WERI-Rb-1 (cell line): ENCODE results near the gene SAMD7.

ENCODE experiments used
- DNase-seq: peaks from one replicate; pipeline ENCODE4 v3.0.0-alpha.2; 2020
- H3K27ac ChIP-seq: fragments of 250-450 bp; sonication (Bioruptor Pico); 2 replicates; pipeline ENCODE4 v1.5.1; 2020; ENCODE audit warnings: mild to moderate bottlenecking, moderate library complexity
- H3K27me3 ChIP-seq: fragments of 250-450 bp; sonication (Bioruptor Pico); 2 replicates; pipeline ENCODE4 v1.5.1; 2021; ENCODE audit warnings: mild to moderate bottlenecking, low read depth, moderate library complexity; ENCODE audit not compliant: insufficient read depth, severe bottlenecking
- H3K36me3 ChIP-seq: fragments of 250-450 bp; sonication (Bioruptor Pico); 2 replicates; pipeline ENCODE4 v1.5.1; 2020; ENCODE audit warnings: mild to moderate bottlenecking, moderate library complexity
- H3K4me3 ChIP-seq: 2 replicates; pipeline ENCODE4 v1.5.1; 2011; ENCODE audit warnings: low read depth, mild to moderate bottlenecking, control low read depth, low read length
- H3K9me3 ChIP-seq: fragments of 250-450 bp; sonication (Bioruptor Pico); 2 replicates; pipeline ENCODE4 v1.5.1; 2021; ENCODE audit warnings: mild to moderate bottlenecking, moderate library complexity; ENCODE audit not compliant: severe bottlenecking
- TF ChIP-seq, protein P1 (sequence below): IDR thresholded peaks from 2 replicates; pipeline ENCODE4 v1.5.1; 2011; ENCODE audit warnings: low read depth, mild to moderate bottlenecking, control low read depth, inconsistent platforms, low read length

SAMD7 gene

GRCh38 chr3:169968224-169968885, 57.0 kb downstream of the SAMD7 start:
- Histone ChIP-seq H3K4me3 (no peak overlapping the region), H3K27me3 (no peaks in the 10 kb centered on the region), H3K9me3 (no peaks in the 10 kb centered on the region), H3K36me3 (peaks cover 11% of the 10 kb centered on the region), H3K27ac (no peak overlapping the region)
- DNase-seq, result no peak
- TF ChIP-seq, protein P1, sequence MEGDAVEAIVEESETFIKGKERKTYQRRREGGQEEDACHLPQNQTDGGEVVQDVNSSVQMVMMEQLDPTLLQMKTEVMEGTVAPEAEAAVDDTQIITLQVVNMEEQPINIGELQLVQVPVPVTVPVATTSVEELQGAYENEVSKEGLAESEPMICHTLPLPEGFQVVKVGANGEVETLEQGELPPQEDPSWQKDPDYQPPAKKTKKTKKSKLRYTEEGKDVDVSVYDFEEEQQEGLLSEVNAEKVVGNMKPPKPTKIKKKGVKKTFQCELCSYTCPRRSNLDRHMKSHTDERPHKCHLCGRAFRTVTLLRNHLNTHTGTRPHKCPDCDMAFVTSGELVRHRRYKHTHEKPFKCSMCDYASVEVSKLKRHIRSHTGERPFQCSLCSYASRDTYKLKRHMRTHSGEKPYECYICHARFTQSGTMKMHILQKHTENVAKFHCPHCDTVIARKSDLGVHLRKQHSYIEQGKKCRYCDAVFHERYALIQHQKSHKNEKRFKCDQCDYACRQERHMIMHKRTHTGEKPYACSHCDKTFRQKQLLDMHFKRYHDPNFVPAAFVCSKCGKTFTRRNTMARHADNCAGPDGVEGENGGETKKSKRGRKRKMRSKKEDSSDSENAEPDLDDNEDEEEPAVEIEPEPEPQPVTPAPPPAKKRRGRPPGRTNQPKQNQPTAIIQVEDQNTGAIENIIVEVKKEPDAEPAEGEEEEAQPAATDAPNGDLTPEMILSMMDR, result no peak

DNA sequence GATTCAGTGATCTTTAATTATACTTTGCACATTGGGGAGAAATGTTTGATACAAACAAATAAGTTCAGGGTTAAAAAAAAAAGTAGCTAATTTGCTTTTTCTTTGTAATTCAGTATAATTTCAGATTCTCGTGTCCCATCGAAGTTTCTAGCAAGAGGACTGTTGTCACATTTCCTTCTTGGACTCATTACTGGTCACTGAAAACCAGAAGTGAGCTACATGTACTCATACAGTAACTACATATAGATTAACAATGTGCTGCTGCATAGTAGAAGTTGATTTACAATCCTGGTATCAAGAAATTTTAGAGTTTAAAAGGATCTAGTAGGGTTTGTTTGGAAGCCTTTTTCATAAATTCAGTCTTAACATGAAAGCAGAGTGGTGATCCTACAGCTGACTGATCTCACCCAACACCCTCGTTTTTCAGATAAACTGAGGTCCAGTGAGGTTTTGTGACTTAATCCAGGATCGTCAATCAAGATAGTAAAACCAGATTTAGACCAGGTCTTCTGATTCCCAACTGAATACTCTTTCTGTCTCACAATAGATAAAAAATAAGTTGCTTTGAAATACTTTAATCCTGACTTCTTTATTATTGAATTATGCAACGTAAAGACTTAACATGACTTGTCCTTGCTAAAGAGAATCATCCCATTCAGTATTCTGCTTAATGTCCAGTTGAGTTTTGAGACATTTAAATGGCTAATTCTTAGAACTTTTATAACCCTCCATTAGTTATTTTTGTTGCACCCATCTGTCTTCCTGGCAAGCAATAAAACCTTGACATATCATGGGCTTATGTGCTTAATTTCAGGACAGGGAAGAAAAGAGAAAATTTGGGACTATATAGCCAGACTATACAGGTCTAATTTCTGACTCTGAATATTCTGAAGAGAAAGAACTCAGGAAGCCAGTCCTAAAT, 58.1 kb downstream of the SAMD7 start:
- no peak overlapping the region for H3K4me3 ChIP-seq
- H3K36me3 ChIP-seq, result peaks cover 13% of the 10 kb centered on the region
- TF ChIP-seq, protein P1, result no peak
- H3K27me3 ChIP-seq, result no peaks in the 10 kb centered on the region
- no peak for DNase-seq
- H3K27ac ChIP-seq, result no peak overlapping the region
- no peaks in the 10 kb centered on the region for H3K9me3 ChIP-seq

GRCh38 chr3:169970847-169971246, 59.5 kb downstream of the SAMD7 start:
- Histone ChIP-seq H3K4me3 (no peak overlapping the region), H3K27me3 (no peaks in the 10 kb centered on the region), H3K9me3 (no peaks in the 10 kb centered on the region), H3K27ac (no peak overlapping the region), H3K36me3 (peaks cover 24% of the 10 kb centered on the region)
- TF ChIP-seq, protein P1, result no peak
- DNase-seq, result no peak

- H3K9me3 ChIP-seq, result no peaks in the 10 kb centered on the region
- no peak overlapping the region for H3K27ac ChIP-seq
- no peak overlapping the region for H3K4me3 ChIP-seq
- TF ChIP-seq, protein P1, result no peak
- DNase-seq, result no peak
- H3K36me3 ChIP-seq, result peaks cover 31% of the 10 kb centered on the region
- H3K27me3 ChIP-seq, result no peaks in the 10 kb centered on the region
These were observed 60.1 kb downstream of the SAMD7 start for GRCh38 chr3:169971522-169971921.

DNA sequence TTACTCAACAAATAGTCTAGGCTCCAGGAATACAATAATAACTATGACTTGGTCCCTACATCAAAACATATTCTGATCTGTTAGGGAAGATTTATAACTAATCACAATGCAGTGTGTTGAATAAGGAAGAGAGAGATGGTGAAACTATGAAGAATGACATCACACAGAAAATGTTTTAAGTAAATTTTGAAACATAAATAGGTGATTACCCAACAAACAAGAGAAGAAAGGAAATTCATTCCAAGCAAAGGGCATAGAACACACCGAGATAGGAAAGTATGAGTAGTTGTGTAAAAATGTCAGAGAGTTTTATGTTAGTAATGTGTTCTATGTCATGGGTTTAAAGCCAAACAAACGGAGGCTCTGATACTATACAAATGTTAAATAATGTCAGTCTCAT, 68.7 kb downstream of the SAMD7 start:
- Histone ChIP-seq H3K36me3 (peaks cover 96% of the 10 kb centered on the region), H3K9me3 (no peaks in the 10 kb centered on the region), H3K27me3 (no peaks in the 10 kb centered on the region), H3K4me3 (no peak overlapping the region), H3K27ac (no peak overlapping the region)
- TF ChIP-seq, protein P1, result no peak
- no peak for DNase-seq
